Activated CD4-positive, alpha-beta T cell treated with anti-CD3 and anti-CD28 coated beads, Interleukin-2, amount 10 ng/mL, durations not matched to agents 7 days and 5 days (primary cell): ENCODE data around the gene FBXO34. TPM values are rescaled to one million over a fixed set of nuclear protein-coding genes. Genes with fewer than 3 reads are reported as not detected.
A peak's percentile ranks its signal among the peaks of the same experiment; 100 is the strongest.

ENCODE experiments used
- CTCF ChIA-PET: fragments of 350-600 bp; sonication (Branson Sonifier 250); formaldehyde crosslinking; loops from one replicate; lab custom pipeline; 2021; ENCODE audit warnings: antibody characterized with exemption; lab: Charles Lee
- POLR2A ChIA-PET: fragments of 350-600 bp; sonication (Branson Sonifier 250); formaldehyde crosslinking; loops from one replicate; lab custom pipeline; 2021; ENCODE audit warnings: antibody characterized with exemption; lab: Charles Lee
- DNase-seq: peaks from one replicate; pipeline ENCODE4 v3.0.0-alpha.2; 2020
- H3K27ac Mint-ChIP-seq: one replicate; pipeline ENCODE4 v1.8.0; 2021; ENCODE audit warnings: mild to moderate bottlenecking, moderate library complexity, mixed read lengths
- H3K27me3 Mint-ChIP-seq: one replicate; pipeline ENCODE4 v1.8.0; 2021; ENCODE audit warnings: mixed read lengths
- H3K36me3 Mint-ChIP-seq: one replicate; pipeline ENCODE4 v1.8.0; 2021; ENCODE audit warnings: low read depth, mixed read lengths
- H3K4me1 Mint-ChIP-seq: one replicate; pipeline ENCODE4 v1.8.0; 2021; ENCODE audit warnings: mixed read lengths
- H3K4me3 Mint-ChIP-seq: one replicate; pipeline ENCODE4 v1.8.0; 2021; ENCODE audit warnings: mild to moderate bottlenecking, moderate library complexity, mixed read lengths
- H3K9me3 Mint-ChIP-seq: one replicate; pipeline ENCODE4 v1.8.0; 2021; ENCODE audit warnings: mixed read lengths
- total RNA-seq, 2 experiments: library from RNA; stranded (reverse); gene quantifications; one replicate each; pipeline ENCODE4 v1.2.3, GENCODE V29; 2021

Gene FBXO34
- total RNA-seq, 2 experiments from 2014 or later = 23.0 to 23.6 TPM

DNA sequence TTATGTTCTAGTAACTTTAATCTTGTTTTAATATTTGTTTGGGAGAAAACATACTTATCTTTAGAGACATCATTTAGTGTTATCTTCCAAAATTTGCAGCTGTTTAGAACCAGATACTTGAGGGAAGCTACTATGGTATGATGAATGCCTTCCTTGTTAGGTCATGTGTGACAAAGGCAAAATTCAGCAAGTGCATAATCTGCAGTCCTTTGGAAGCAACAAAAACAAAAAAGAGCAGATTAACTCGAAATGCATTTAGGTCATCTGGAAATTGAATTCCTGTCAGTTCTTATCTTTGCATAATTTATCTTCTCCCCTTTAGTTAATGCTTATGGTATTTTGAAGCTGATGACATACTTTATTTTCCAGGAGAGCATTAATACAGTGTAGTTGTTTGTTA is 3.5 kb downstream of the FBXO34 start:
- Mint-ChIP-seq H3K36me3 (peaks cover 14% of the 10 kb centered on the region), H3K4me1 (peaks cover 73% of the 10 kb centered on the region), H3K27ac (no peak overlapping the region), H3K27me3 (no peaks in the 10 kb centered on the region), H3K4me3 (no peak overlapping the region), H3K9me3 (no peaks in the 10 kb centered on the region)
- CTCF ChIA-PET = no interaction called here
- POLR2A ChIA-PET = no interaction called here
- no peak for DNase-seq

DNA sequence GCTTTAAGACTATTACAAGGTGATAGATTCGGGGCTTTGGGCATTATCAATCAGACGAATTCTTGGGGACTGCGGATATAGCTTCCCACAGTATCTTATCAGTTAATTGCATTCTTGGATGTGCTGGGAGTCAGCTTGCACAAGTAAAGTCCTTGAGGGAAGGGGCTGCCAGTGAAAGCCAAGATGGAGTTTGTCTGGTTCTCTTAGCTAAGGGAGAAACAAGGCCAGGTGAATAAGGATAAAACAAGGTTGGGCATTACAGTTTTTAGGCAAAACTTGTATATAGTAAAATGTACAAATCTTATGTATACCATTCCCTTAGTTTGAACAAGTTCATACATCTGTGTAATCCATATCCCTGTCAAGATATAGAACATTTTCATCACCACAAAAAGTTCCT is 5.5 kb downstream of the FBXO34 start:
- ChIA-PET POLR2A (no interaction called here), CTCF (interaction anchor here (0.7 to 0.9 kb wide), 4 partner anchors 24 to 156 kb away, joined by 3 to 4 read pairs (median 3); no protein-coding TSS in a partner anchor)
- no peak overlapping the region for H3K4me3 Mint-ChIP-seq
- H3K36me3 Mint-ChIP-seq = peaks cover 15% of the 10 kb centered on the region
- H3K27me3 Mint-ChIP-seq = no peaks in the 10 kb centered on the region
- H3K27ac Mint-ChIP-seq = no peak overlapping the region
- no peaks in the 10 kb centered on the region for H3K9me3 Mint-ChIP-seq
- no peak for DNase-seq
- H3K4me1 Mint-ChIP-seq = peaks cover 67% of the 10 kb centered on the region

DNA sequence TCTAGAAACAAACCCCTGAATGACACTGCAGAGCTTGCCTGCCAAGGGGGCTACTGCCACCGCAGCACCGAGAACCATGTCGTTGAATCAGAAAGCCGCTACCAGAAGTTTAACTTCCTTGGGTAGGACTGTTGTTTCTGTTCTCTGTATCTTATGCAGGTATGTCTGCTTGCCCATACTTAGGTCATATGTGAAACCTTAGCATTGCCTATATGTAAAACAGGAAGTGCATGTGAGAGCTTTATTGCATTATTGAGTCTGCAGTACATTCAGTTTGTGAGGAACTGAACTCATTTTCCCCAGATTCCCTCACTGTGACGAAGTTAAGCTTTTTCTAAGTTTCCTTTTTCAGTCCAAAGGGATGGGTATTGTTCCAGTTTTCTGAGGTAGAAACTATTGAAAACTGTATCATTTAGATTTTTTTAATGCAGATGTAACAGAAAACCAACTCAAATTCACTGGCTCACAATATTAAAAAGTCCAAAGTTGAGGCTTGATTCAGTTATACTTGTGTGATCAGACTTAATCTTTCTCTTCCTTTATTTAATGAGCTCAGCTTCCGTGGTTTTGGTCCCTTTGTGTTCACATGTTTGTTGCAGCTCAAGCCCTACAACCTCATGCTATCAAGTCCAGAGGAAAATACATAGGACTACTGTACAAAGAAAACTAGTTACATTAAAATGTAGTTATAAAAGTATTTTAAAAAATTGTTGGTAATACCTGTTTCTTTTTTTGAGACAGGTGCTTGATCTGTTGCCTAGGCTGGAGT is 6.9 kb downstream of the FBXO34 start:
- Mint-ChIP-seq H3K4me3 (peak overlapping the region; percentile 47), H3K9me3 (no peaks in the 10 kb centered on the region), H3K4me1 (peaks cover 56% of the 10 kb centered on the region), H3K36me3 (peaks cover 12% of the 10 kb centered on the region), H3K27me3 (no peaks in the 10 kb centered on the region), H3K27ac (peak overlapping the region; percentile 88)
- ChIA-PET POLR2A (no interaction called here), CTCF (no interaction called here)
- peak; percentile 12 for DNase-seq

DNA sequence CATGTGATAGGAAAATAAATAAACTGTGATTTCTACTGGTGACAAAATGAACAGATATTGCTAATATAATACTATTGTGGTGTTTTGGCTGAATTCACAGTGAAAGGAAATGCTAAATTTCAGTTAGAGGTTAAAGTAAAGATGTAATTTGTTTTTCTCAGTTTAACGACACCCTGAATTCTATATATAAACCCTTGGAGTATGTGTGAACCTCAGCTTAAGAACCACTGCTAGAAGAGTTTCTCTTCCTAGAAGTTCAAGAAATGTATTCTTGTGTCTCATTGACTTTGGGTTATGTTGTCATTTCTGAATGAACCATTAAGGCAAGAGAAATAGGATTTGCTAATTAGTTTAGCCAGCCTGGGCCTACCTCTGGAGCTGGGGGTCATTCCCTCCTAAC is 8.2 kb downstream of the FBXO34 start:
- H3K27ac Mint-ChIP-seq = no peak overlapping the region
- no peak overlapping the region for H3K4me3 Mint-ChIP-seq
- no peaks in the 10 kb centered on the region for H3K9me3 Mint-ChIP-seq
- DNase-seq = no peak
- ChIA-PET CTCF (no interaction called here), POLR2A (no interaction called here)
- peaks cover 46% of the 10 kb centered on the region for H3K4me1 Mint-ChIP-seq
- peaks cover 12% of the 10 kb centered on the region for H3K36me3 Mint-ChIP-seq
- no peaks in the 10 kb centered on the region for H3K27me3 Mint-ChIP-seq

DNA sequence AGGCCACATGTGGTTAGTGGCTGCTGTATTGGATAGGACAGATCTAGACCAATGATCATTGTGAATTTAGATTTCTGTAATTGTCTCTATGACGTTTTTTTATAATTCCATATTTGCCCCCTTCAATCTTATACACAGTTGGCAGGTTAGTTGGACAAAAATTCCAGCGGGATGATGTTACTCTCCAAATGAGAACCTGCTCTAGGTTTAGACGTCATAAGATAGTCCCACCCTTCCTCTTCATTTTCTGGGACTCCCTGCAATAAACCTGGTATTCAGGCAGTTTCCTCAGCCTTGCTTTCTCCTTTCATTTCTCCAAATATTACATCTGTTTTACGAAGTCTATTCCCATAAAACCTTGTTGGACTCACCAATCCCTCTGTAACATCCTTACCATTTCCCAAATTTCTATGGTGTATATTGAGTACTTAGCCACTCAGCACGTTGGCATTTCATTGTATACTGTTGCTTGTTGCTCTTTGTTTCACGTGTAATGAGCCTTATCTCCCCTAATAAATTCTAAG is 10.2 kb downstream of the FBXO34 start:
- no peak for DNase-seq
- Mint-ChIP-seq H3K4me3 (no peak overlapping the region), H3K9me3 (no peaks in the 10 kb centered on the region), H3K4me1 (peaks cover 34% of the 10 kb centered on the region), H3K36me3 (peaks cover 12% of the 10 kb centered on the region), H3K27me3 (no peaks in the 10 kb centered on the region), H3K27ac (no peak overlapping the region)
- ChIA-PET POLR2A (no interaction called here), CTCF (interaction anchor here (0.6 kb wide), 1 partner anchor 865 kb away, joined by 3 read pairs; no protein-coding TSS in a partner anchor)

DNA sequence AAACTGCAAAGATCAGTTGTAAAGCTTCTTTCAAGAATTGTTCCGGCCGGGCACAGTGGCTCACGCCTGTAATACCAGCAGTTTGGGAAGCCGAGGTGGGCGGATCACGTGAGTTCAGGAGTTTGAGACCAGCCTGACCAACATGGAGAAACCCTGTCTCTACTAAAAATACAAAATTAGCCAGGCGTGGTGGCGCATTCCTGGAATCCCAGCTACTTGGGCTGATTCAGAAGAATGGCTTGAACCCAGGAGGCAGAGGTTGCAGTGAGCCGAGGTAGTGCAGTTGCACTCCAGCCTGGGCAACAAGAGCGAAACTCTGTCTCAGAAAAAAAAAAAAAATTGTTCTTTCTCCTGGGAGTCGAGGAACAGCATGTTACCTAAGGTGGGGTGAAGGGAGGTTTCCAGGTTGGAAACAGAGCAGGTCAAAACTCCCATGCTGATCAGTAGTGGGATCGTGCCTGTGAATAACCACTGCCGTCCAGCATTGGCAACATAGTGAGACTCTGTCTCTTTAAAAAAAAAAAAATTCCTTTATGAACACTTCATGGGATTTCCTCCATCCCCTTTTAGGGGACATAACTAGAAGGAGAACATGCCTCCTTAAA is 13.9 kb downstream of the FBXO34 start:
- POLR2A ChIA-PET = no interaction called here

DNA sequence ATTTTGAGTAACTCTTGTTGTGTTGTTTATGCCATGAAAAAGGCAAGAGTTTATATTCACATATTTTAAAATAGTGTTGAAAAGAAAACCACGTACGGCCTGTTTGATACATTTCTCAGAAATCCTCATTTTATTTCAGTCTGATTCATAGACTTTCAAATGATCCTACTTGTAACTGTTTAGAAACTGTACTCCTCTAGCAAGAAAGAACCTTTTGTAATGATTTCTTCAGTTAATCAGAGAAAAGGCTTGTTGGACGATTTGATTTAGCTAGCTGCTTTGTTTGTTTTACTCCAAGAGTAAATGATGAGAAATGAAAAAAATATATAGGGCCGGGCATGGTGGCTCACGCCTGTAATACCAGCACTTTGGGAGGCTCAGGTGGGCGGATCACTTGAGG is 17.2 kb downstream of the FBXO34 start:
- Mint-ChIP-seq H3K4me3 (no peak overlapping the region), H3K36me3 (peaks cover 8% of the 10 kb centered on the region), H3K27me3 (no peaks in the 10 kb centered on the region), H3K4me1 (peaks cover 15% of the 10 kb centered on the region), H3K27ac (no peak overlapping the region), H3K9me3 (no peaks in the 10 kb centered on the region)
- ChIA-PET CTCF (no interaction called here), POLR2A (no interaction called here)
- DNase-seq = no peak

More for the DNA sequence above, 13.9 kb downstream of the FBXO34 start:
- Mint-ChIP-seq H3K27ac (no peak overlapping the region), H3K36me3 (peaks cover 8% of the 10 kb centered on the region), H3K4me1 (peaks cover 16% of the 10 kb centered on the region), H3K9me3 (no peaks in the 10 kb centered on the region), H3K4me3 (no peak overlapping the region), H3K27me3 (no peaks in the 10 kb centered on the region)
- no peak for DNase-seq
- CTCF ChIA-PET = interaction anchor here (0.6 kb wide), 2 partner anchors 98 to 579 kb away, joined by 3 read pairs; no protein-coding TSS in a partner anchor

DNA sequence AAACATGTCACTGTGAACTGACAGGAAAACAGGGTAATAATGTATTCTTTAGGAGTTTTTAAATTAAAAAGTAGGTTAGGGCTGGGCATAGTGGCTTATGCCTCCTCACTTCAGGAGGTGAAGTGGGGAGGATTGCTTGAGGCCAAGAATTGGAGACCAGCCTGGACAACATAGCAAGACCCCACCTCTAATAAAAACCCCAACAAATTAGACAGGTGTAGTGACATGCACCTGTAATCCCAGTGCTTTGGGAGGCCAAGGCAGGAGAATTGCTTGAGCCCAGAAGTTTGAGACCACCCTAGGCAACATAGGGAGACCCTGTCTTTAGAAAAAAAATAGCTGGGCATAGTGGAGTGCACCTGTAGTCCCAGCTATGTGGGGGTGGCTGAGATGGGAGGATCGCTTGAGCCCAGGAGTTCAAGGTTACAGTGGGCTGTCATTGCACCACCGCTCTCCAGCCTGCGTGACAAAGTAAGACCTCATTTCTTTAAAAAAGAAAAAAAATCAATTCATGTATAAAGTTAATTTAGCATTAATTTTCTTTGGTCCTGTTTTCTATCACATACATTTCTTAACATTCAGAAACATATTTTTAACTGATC is 20.4 kb downstream of the FBXO34 start:
- H3K27ac Mint-ChIP-seq = no peak overlapping the region
- H3K9me3 Mint-ChIP-seq = no peaks in the 10 kb centered on the region
- H3K36me3 Mint-ChIP-seq = peaks cover 3% of the 10 kb centered on the region
- H3K27me3 Mint-ChIP-seq = no peaks in the 10 kb centered on the region
- CTCF ChIA-PET = interaction anchor here (0.9 to 1.1 kb wide), 2 partner anchors 21 to 58 kb away, joined by 3 read pairs; no protein-coding TSS in a partner anchor
- no peak for DNase-seq
- POLR2A ChIA-PET = no interaction called here
- H3K4me1 Mint-ChIP-seq = peaks cover 33% of the 10 kb centered on the region
- H3K4me3 Mint-ChIP-seq = no peak overlapping the region

DNA sequence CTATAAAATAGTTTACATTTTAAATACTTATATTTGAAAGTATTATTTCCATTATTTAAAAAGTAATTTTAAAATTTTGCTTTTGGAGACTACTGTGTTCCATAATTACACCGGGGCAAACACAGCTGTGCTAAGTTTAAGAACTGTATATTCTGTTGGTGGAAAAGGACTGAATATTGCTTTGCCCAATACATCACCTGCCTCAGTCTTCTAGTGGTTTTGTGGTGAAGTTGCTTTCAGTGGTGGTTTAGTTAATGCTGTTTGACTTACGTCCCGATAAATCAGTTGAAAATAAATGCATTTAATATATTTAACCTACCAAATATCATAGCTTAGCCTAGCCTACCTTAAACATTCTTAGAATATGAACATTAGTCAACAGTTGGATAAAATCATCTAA is 23.4 kb downstream of the FBXO34 start:
- ChIA-PET POLR2A (interaction anchor here (0.6 kb wide), 1 partner anchor 105 kb away, joined by 6 read pairs; no protein-coding TSS in a partner anchor), CTCF (interaction anchor here (0.6 to 1.5 kb wide), 4 partner anchors 11 to 601 kb away, joined by 3 to 6 read pairs (median 4); partner anchors contain the start of gene FBXO34)
- DNase-seq = peak; percentile 19
- Mint-ChIP-seq H3K27me3 (no peaks in the 10 kb centered on the region), H3K4me3 (no peak overlapping the region), H3K36me3 (peaks cover 14% of the 10 kb centered on the region), H3K9me3 (no peaks in the 10 kb centered on the region), H3K4me1 (peaks cover 40% of the 10 kb centered on the region), H3K27ac (no peak overlapping the region)

DNA sequence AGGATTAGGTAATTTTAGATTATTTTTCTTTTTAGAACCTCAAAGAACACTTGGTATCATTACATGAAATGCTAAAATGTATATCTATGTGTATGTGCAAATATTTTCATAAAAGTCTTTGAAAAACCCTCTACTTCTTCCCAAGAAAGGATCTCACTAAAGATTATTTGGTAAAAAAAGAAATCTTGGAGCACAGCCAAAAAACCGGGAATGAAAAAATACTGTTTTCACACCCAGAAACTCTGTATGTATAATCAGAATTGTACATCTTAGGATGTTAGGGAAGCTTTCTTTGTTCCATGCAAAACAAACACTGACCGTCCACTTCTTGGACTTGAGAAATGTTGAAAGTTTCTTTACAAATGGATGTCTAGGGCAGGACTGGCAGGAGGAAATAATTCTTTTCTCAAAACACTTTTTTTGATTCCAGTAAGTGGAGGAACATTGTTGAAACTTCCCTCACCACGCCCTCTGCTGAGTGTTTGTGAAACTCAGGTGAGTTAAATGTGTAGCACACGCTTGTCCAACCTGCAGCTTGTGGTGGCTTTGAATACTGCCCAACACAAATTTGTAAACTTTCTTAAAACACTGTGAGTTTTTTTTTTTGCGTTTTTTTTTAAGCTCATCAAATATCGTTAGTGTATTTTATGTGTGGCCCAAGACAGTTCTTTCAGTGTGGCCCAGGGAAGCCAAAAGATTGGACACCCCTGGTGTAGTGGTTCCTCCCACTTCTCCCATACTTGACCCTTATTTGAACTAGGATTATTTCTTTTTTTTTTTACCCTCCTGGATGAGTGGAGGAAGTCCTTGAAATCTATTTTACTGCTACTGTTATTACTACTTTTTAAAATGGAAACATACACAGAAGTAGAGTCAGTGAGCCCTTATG is 26.6 kb downstream of the FBXO34 start:
- Mint-ChIP-seq H3K36me3 (peaks cover 24% of the 10 kb centered on the region), H3K4me1 (peaks cover 57% of the 10 kb centered on the region), H3K27ac (no peak overlapping the region), H3K4me3 (no peak overlapping the region), H3K27me3 (no peaks in the 10 kb centered on the region), H3K9me3 (no peaks in the 10 kb centered on the region)
- DNase-seq = peak; percentile 29
- CTCF ChIA-PET = interaction anchor here (0.7 kb wide), 1 partner anchor 225 kb away, joined by 3 read pairs; no protein-coding TSS in a partner anchor
- POLR2A ChIA-PET = interaction anchor here (0.7 kb wide), 1 partner anchor 11 kb away, joined by 3 read pairs; no protein-coding TSS in a partner anchor

DNA sequence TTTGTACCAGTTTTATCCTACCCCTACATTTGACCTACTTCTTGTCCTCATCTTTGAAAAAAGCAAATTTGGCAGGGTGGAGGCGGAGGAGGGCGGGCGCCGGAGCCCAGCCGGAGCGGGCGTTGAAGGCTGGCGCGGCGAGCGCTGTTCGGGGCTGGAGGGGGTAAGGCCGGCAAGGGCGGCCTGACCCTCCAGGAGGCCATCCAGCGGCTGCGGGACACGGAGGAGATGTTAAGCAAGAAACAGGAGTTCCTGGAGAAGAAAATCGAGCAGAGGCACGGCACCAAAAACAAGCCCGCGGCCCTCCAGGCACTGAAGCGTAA is 27.2 kb downstream of the FBXO34 start:
- POLR2A ChIA-PET = no interaction called here
- Mint-ChIP-seq H3K36me3 (peaks cover 24% of the 10 kb centered on the region), H3K4me3 (no peak overlapping the region), H3K9me3 (no peaks in the 10 kb centered on the region), H3K27ac (no peak overlapping the region), H3K27me3 (no peaks in the 10 kb centered on the region), H3K4me1 (peaks cover 58% of the 10 kb centered on the region)
- CTCF ChIA-PET = no interaction called here
- DNase-seq = no peak
